OCI-LY7 (cell line): Measurements from ENCODE around the gene ZSCAN5B.

Experiments used
- EZH2phosphoT487 ChIP-seq: fragments of 200-600 bp; sonication (generic); IDR thresholded peaks from 2 replicates; pipeline ENCODE4 v1.6.1; 2018; ENCODE audit warnings: low read depth, borderline replicate concordance, mild to moderate bottlenecking, mixed run types, antibody characterized with exemption, low read length, moderate library complexity, mixed read lengths
- TF ChIP-seq, protein P1 (sequence below): fragments of 200-600 bp; sonication (generic); conservative IDR thresholded peaks from 2 replicates; pipeline ENCODE4 v1.5.1; 2014; ENCODE audit warnings: mild to moderate bottlenecking, antibody characterized with exemption, low read length, moderate library complexity, mixed read lengths

DNA sequence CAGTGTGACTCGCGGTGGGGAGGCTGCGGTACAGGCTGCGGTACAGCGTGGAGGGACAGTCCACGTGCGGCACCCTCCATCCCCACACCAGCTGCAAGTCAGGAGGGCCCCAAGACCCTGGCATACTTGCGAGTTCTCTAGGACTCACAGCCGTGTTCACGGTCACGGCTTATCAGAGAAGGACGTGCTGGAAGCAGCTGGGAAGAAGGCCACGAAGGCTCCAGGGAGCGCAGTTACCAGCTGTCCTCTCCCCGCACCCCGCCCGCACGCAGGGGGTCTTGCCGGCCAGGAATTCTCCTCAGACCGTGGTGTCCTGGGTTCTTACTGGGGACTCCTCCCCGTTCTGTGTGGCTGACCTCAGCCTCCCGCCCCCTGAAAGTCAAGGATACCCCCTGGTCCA lies 50.3 kb downstream of the ZSCAN5B start:
- TF ChIP-seq EZH2phosphoT487, result no peak
- TF ChIP-seq, protein P1, sequence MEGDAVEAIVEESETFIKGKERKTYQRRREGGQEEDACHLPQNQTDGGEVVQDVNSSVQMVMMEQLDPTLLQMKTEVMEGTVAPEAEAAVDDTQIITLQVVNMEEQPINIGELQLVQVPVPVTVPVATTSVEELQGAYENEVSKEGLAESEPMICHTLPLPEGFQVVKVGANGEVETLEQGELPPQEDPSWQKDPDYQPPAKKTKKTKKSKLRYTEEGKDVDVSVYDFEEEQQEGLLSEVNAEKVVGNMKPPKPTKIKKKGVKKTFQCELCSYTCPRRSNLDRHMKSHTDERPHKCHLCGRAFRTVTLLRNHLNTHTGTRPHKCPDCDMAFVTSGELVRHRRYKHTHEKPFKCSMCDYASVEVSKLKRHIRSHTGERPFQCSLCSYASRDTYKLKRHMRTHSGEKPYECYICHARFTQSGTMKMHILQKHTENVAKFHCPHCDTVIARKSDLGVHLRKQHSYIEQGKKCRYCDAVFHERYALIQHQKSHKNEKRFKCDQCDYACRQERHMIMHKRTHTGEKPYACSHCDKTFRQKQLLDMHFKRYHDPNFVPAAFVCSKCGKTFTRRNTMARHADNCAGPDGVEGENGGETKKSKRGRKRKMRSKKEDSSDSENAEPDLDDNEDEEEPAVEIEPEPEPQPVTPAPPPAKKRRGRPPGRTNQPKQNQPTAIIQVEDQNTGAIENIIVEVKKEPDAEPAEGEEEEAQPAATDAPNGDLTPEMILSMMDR, result no peak
